ENCODE data around the gene PCDHGB4.
"Not testable (repeated sequence)": the region's sequence is repeated elsewhere in the genome, so short reads cannot be mapped to it uniquely, and the experiment has no call there.

PCDHGB4 gene

GRCh38 chr5:141387557-141388311, at the start of gene PCDHGB4:
Gene PCDHGB4 (plus strand): TSS chr5:141387698. CDS start chr5:141387885, 187 bp downstream.
- not testable (repeated sequence) for H3K36me3 ChIP-seq (ENCODE audit: insufficient read depth, low read length); H2AFZ ChIP-seq (ENCODE audit: low read depth, low read length); H3K27me3 ChIP-seq (ENCODE audit: insufficient read depth, low read length); H3K4me1 ChIP-seq (ENCODE audit: insufficient read depth, low read length)
- Histone ChIP-seq H3K9me3 (ENCODE audit: low read length) (peaks cover 37% of the 10 kb centered on the region), H3K4me3 (ENCODE audit: low read length) (peak within 1 kb of the TSS; percentile 48)

GRCh38 chr5:141338538-141339306, 48.8 kb upstream of the PCDHGB4 start, which contains the start of gene PCDHGA2:
Gene PCDHGA2 (plus strand): TSS chr5:141338760.
- no peak within 1 kb of the TSS for H2AFZ ChIP-seq (ENCODE audit: low read depth, low read length)
- no peak within 1 kb of the TSS for H3K4me3 ChIP-seq (ENCODE audit: low read length)
- H3K4me1 ChIP-seq (ENCODE audit: insufficient read depth, low read length): no peaks in the 10 kb centered on the region
- no peaks in the 10 kb centered on the region for H3K27me3 ChIP-seq (ENCODE audit: insufficient read depth, low read length)
- peaks cover 9% of the 10 kb centered on the region for H3K9me3 ChIP-seq (ENCODE audit: low read length)
- H3K36me3 ChIP-seq (ENCODE audit: insufficient read depth, low read length): no peaks in the 10 kb centered on the region

GRCh38 chr5:141340781-141341354, 46.6 kb upstream of the PCDHGB4 start:
- H3K4me3 ChIP-seq (ENCODE audit: low read length); H3K36me3 ChIP-seq (ENCODE audit: insufficient read depth, low read length); H3K27me3 ChIP-seq (ENCODE audit: insufficient read depth, low read length); H3K4me1 ChIP-seq (ENCODE audit: insufficient read depth, low read length); H2AFZ ChIP-seq (ENCODE audit: low read depth, low read length): not testable (repeated sequence)
- peaks cover 18% of the 10 kb centered on the region for H3K9me3 ChIP-seq (ENCODE audit: low read length)

GRCh38 chr5:141342773-141343172, 44.7 kb upstream of the PCDHGB4 start:
- Histone ChIP-seq H3K9me3 (ENCODE audit: low read length) (peaks cover 18% of the 10 kb centered on the region), H3K4me1 (ENCODE audit: insufficient read depth, low read length) (no peaks in the 10 kb centered on the region), H3K36me3 (ENCODE audit: insufficient read depth, low read length) (no peaks in the 10 kb centered on the region), H3K4me3 (ENCODE audit: low read length) (no peak overlapping the region), H2AFZ (ENCODE audit: low read depth, low read length) (no peak overlapping the region), H3K27me3 (ENCODE audit: insufficient read depth, low read length) (no peaks in the 10 kb centered on the region)

GRCh38 chr5:141343242-141343952, 44.1 kb upstream of the PCDHGB4 start, which contains the start of gene PCDHGA3:
Gene PCDHGA3 (plus strand): TSS chr5:141343829. CDS start chr5:141344034, 205 bp downstream.
- H3K36me3 ChIP-seq (ENCODE audit: insufficient read depth, low read length): no peaks in the 10 kb centered on the region
- H2AFZ ChIP-seq (ENCODE audit: low read depth, low read length): no peak within 1 kb of the TSS
- H3K9me3 ChIP-seq (ENCODE audit: low read length): peaks cover 18% of the 10 kb centered on the region
- H3K4me3 ChIP-seq (ENCODE audit: low read length): no peak within 1 kb of the TSS
- no peaks in the 10 kb centered on the region for H3K4me1 ChIP-seq (ENCODE audit: insufficient read depth, low read length)
- H3K27me3 ChIP-seq (ENCODE audit: insufficient read depth, low read length): no peaks in the 10 kb centered on the region

GRCh38 chr5:141343953-141344463, 43.5 kb upstream of the PCDHGB4 start:
- H2AFZ ChIP-seq (ENCODE audit: low read depth, low read length): no peak overlapping the region
- no peak overlapping the region for H3K4me3 ChIP-seq (ENCODE audit: low read length)
- no peaks in the 10 kb centered on the region for H3K4me1 ChIP-seq (ENCODE audit: insufficient read depth, low read length)
- peaks cover 20% of the 10 kb centered on the region for H3K9me3 ChIP-seq (ENCODE audit: low read length)
- H3K27me3 ChIP-seq (ENCODE audit: insufficient read depth, low read length): no peaks in the 10 kb centered on the region
- no peaks in the 10 kb centered on the region for H3K36me3 ChIP-seq (ENCODE audit: insufficient read depth, low read length)

GRCh38 chr5:141345327-141345726, 42.2 kb upstream of the PCDHGB4 start:
- Histone ChIP-seq H3K4me3 (ENCODE audit: low read length) (no peak overlapping the region), H3K4me1 (ENCODE audit: insufficient read depth, low read length) (no peaks in the 10 kb centered on the region), H2AFZ (ENCODE audit: low read depth, low read length) (no peak overlapping the region), H3K9me3 (ENCODE audit: low read length) (peaks cover 12% of the 10 kb centered on the region), H3K27me3 (ENCODE audit: insufficient read depth, low read length) (no peaks in the 10 kb centered on the region), H3K36me3 (ENCODE audit: insufficient read depth, low read length) (no peaks in the 10 kb centered on the region)

- H3K4me1 ChIP-seq (ENCODE audit: insufficient read depth, low read length); H2AFZ ChIP-seq (ENCODE audit: low read depth, low read length); H3K27me3 ChIP-seq (ENCODE audit: insufficient read depth, low read length); H3K4me3 ChIP-seq (ENCODE audit: low read length); H3K36me3 ChIP-seq (ENCODE audit: insufficient read depth, low read length): not testable (repeated sequence)
- peaks cover 15% of the 10 kb centered on the region for H3K9me3 ChIP-seq (ENCODE audit: low read length)
Measured at GRCh38 chr5:141346017-141346416, 41.5 kb upstream of the PCDHGB4 start.

GRCh38 chr5:141349917-141350619, 37.4 kb upstream of the PCDHGB4 start, which contains the start of gene PCDHGB1:
Gene PCDHGB1 (plus strand): TSS chr5:141350099. CDS start chr5:141350261, 162 bp downstream.
- Histone ChIP-seq H3K9me3 (ENCODE audit: low read length) (peaks cover 24% of the 10 kb centered on the region), H3K4me3 (ENCODE audit: low read length) (peak within 1 kb of the TSS; percentile 32), H3K36me3 (ENCODE audit: insufficient read depth, low read length) (no peaks in the 10 kb centered on the region)

GRCh38 chr5:141351591-141351990, 35.9 kb upstream of the PCDHGB4 start:
- peaks cover 32% of the 10 kb centered on the region for H3K9me3 ChIP-seq (ENCODE audit: low read length)
- no peak overlapping the region for H2AFZ ChIP-seq (ENCODE audit: low read depth, low read length)
- no peak overlapping the region for H3K4me3 ChIP-seq (ENCODE audit: low read length)
- no peaks in the 10 kb centered on the region for H3K36me3 ChIP-seq (ENCODE audit: insufficient read depth, low read length)
- no peaks in the 10 kb centered on the region for H3K27me3 ChIP-seq (ENCODE audit: insufficient read depth, low read length)
- no peaks in the 10 kb centered on the region for H3K4me1 ChIP-seq (ENCODE audit: insufficient read depth, low read length)

More at GRCh38 chr5:141349917-141350619, 37.4 kb upstream of the PCDHGB4 start, which contains the start of gene PCDHGB1:
- peak within 1 kb of the TSS; percentile 32 for H2AFZ ChIP-seq (ENCODE audit: low read depth, low read length)
- H3K27me3 ChIP-seq (ENCODE audit: insufficient read depth, low read length): no peaks in the 10 kb centered on the region
- no peaks in the 10 kb centered on the region for H3K4me1 ChIP-seq (ENCODE audit: insufficient read depth, low read length)

- H3K36me3 ChIP-seq (ENCODE audit: insufficient read depth, low read length): no peaks in the 10 kb centered on the region
- H3K9me3 ChIP-seq (ENCODE audit: low read length): peaks cover 40% of the 10 kb centered on the region
- no peak within 1 kb of the TSS for H2AFZ ChIP-seq (ENCODE audit: low read depth, low read length)
- no peak within 1 kb of the TSS for H3K4me3 ChIP-seq (ENCODE audit: low read length)
- H3K27me3 ChIP-seq (ENCODE audit: insufficient read depth, low read length): no peaks in the 10 kb centered on the region
- H3K4me1 ChIP-seq (ENCODE audit: insufficient read depth, low read length): no peaks in the 10 kb centered on the region
Measured at GRCh38 chr5:141354900-141355469, 32.5 kb upstream of the PCDHGB4 start, which contains the start of gene PCDHGA4. Gene PCDHGA4 (plus strand): TSS chr5:141355021. CDS start chr5:141355108, 87 bp downstream.

- Histone ChIP-seq H3K36me3 (ENCODE audit: insufficient read depth, low read length) (no peaks in the 10 kb centered on the region), H2AFZ (ENCODE audit: low read depth, low read length) (no peak overlapping the region), H3K9me3 (ENCODE audit: low read length) (peaks cover 42% of the 10 kb centered on the region), H3K4me1 (ENCODE audit: insufficient read depth, low read length) (no peaks in the 10 kb centered on the region), H3K27me3 (ENCODE audit: insufficient read depth, low read length) (no peaks in the 10 kb centered on the region), H3K4me3 (ENCODE audit: low read length) (no peak overlapping the region)
Measured at GRCh38 chr5:141355641-141356040, 31.9 kb upstream of the PCDHGB4 start.
